ENCODE data around the gene SPECC1L.
"Not testable (repeated sequence)": the region's sequence is repeated elsewhere in the genome, so short reads cannot be mapped to it uniquely, and the experiment has no call there.

SPECC1L gene

GRCh38 chr22:24244144-24244787 lies 26.4 kb upstream of the SPECC1L start:
- WGBS (ENCODE audit: extremely low coverage, insufficient coverage, insufficient read length): no CpG with 5 or more reads among the region's 19 CpGs
- H3K4me1 ChIP-seq (ENCODE audit: control insufficient read depth in 1 of 2, insufficient read depth in 2 of 2, low read length in 2 of 2): peaks cover 32 to 35% of the 10 kb centered on the region in 2 experiments

GRCh38 chr22:24245030-24245431 lies 25.6 kb upstream of the SPECC1L start, which contains the start of gene GGT5:
Gene GGT5 (minus strand): TSS chr22:24245082. CDS start chr22:24244725, 357 bp downstream.
- not testable (repeated sequence) for H3K9ac ChIP-seq (ENCODE audit: low read length); H3K79me2 ChIP-seq (ENCODE audit: control insufficient read depth, insufficient read depth, low read length, poor library complexity); H3K36me3 ChIP-seq (ENCODE audit: control insufficient read depth in 1 of 2, insufficient read depth in 2 of 2, low read length in 2 of 2); H3K4me2 ChIP-seq (ENCODE audit: low read length); H4K12ac ChIP-seq (ENCODE audit: low read depth, low read length); H3K27me3 ChIP-seq (ENCODE audit: insufficient read depth, low read length); H3K23ac ChIP-seq (ENCODE audit: low read length); DNase-seq; H3K9me3 ChIP-seq (ENCODE audit: insufficient read depth, low read depth, low read length)
- peak within 1 kb of the TSS; percentile 29 for H2BK120ac ChIP-seq (ENCODE audit: insufficient read depth, low read length, poor library complexity)
- H2BK5ac ChIP-seq (ENCODE audit: low read depth, low read length, poor library complexity): peak within 1 kb of the TSS; percentile 32
- WGBS (ENCODE audit: extremely low coverage, insufficient coverage, insufficient read length): no CpG with 5 or more reads among the region's 12 CpGs
- H2AFZ ChIP-seq (ENCODE audit: insufficient read depth, low read length, poor library complexity): peak within 1 kb of the TSS; percentile 20
- H3K27ac ChIP-seq (ENCODE audit: low read depth, low read length): peak within 1 kb of the TSS; percentile 60
- peaks cover 25% of the 10 kb centered on the region for H3K79me1 ChIP-seq (ENCODE audit: low read length)
- H4K8ac ChIP-seq (ENCODE audit: low read depth, low read length): peak within 1 kb of the TSS; percentile 56
- peak within 1 kb of the TSS; percentile 53 for H3K18ac ChIP-seq (ENCODE audit: low read length)
- peak within 1 kb of the TSS; percentile 75 for H4K91ac ChIP-seq (ENCODE audit: low read depth, low read length)
- H3K4me3 ChIP-seq (ENCODE audit: low read depth, low read length): peak within 1 kb of the TSS; percentile 37
- peak within 1 kb of the TSS; percentile 37 for H3K4ac ChIP-seq (ENCODE audit: low read depth, low read length)
- H2AK5ac ChIP-seq (ENCODE audit: low read length): peak within 1 kb of the TSS; percentile 23
- peak within 1 kb of the TSS; percentile 56 for H3K14ac ChIP-seq (ENCODE audit: low read length)
- peak within 1 kb of the TSS; percentile 44 for H2BK12ac ChIP-seq (ENCODE audit: low read length)
- H3K4me1 ChIP-seq (ENCODE audit: control insufficient read depth in 1 of 2, insufficient read depth in 2 of 2, low read length in 2 of 2): peaks cover 32 to 35% of the 10 kb centered on the region in 2 experiments

More at GRCh38 chr22:24244144-24244787, 26.4 kb upstream of the SPECC1L start:
- H3K4me3 ChIP-seq (ENCODE audit: low read depth, low read length): peak overlapping the region; percentile 37
- peak overlapping the region; percentile 7 for H2BK5ac ChIP-seq (ENCODE audit: low read depth, low read length, poor library complexity)
- H3K27me3 ChIP-seq (ENCODE audit: insufficient read depth, low read length): no peaks in the 10 kb centered on the region
- H3K23ac ChIP-seq (ENCODE audit: low read length): no peak overlapping the region
- peak overlapping the region; percentile 49 for H4K91ac ChIP-seq (ENCODE audit: low read depth, low read length)
- peaks cover 4% of the 10 kb centered on the region for H3K9me3 ChIP-seq (ENCODE audit: insufficient read depth, low read depth, low read length)
- H2AK5ac ChIP-seq (ENCODE audit: low read length): peak overlapping the region; percentile 23
- H3K36me3 ChIP-seq (ENCODE audit: control insufficient read depth in 1 of 2, insufficient read depth in 2 of 2, low read length in 2 of 2): no peaks in the 10 kb centered on the region
- H3K4me2 ChIP-seq (ENCODE audit: low read length): no peak overlapping the region
- H4K8ac ChIP-seq (ENCODE audit: low read depth, low read length): peak overlapping the region; percentile 56
- peak overlapping the region; percentile 20 for H2AFZ ChIP-seq (ENCODE audit: insufficient read depth, low read length, poor library complexity)
- H3K9ac ChIP-seq (ENCODE audit: low read length): no peak overlapping the region
- H3K4ac ChIP-seq (ENCODE audit: low read depth, low read length): no peak overlapping the region
- H2BK12ac ChIP-seq (ENCODE audit: low read length): peak overlapping the region; percentile 44
- no peaks in the 10 kb centered on the region for H3K79me2 ChIP-seq (ENCODE audit: control insufficient read depth, insufficient read depth, low read length, poor library complexity)
- no peak for DNase-seq
- H2BK120ac ChIP-seq (ENCODE audit: insufficient read depth, low read length, poor library complexity): peak overlapping the region; percentile 26
- peak overlapping the region; percentile 31 for H3K27ac ChIP-seq (ENCODE audit: low read depth, low read length)
- H3K14ac ChIP-seq (ENCODE audit: low read length): peak overlapping the region; percentile 56
- no peak overlapping the region for H4K12ac ChIP-seq (ENCODE audit: low read depth, low read length)
- H3K18ac ChIP-seq (ENCODE audit: low read length): peak overlapping the region; percentile 53
- peaks cover 25% of the 10 kb centered on the region for H3K79me1 ChIP-seq (ENCODE audit: low read length)

- WGBS (ENCODE audit: extremely low coverage, insufficient coverage, insufficient read length): no CpG with 5 or more reads among the region's 18 CpGs
- H2BK5ac ChIP-seq (ENCODE audit: low read depth, low read length, poor library complexity): peak overlapping the region; percentile 32
- not testable (repeated sequence) for H3K9ac ChIP-seq (ENCODE audit: low read length)
Observed at GRCh38 chr22:24245584-24246561, 24.8 kb upstream of the SPECC1L start.

GRCh38 chr22:24247011-24247507 lies 23.6 kb upstream of the SPECC1L start:
- peak overlapping the region; percentile 4 for H3K4ac ChIP-seq (ENCODE audit: low read depth, low read length)
- peak overlapping the region; percentile 12 for H3K18ac ChIP-seq (ENCODE audit: low read length)
- peak overlapping the region; percentile 5 for H4K12ac ChIP-seq (ENCODE audit: low read depth, low read length)
- peaks cover 4% of the 10 kb centered on the region for H3K9me3 ChIP-seq (ENCODE audit: insufficient read depth, low read depth, low read length)
- peak overlapping the region; percentile 54 for H2BK120ac ChIP-seq (ENCODE audit: insufficient read depth, low read length, poor library complexity)
- H3K79me2 ChIP-seq (ENCODE audit: control insufficient read depth, insufficient read depth, low read length, poor library complexity): no peaks in the 10 kb centered on the region
- peak overlapping the region; percentile 19 for H3K9ac ChIP-seq (ENCODE audit: low read length)
- peak overlapping the region; percentile 61 for H3K14ac ChIP-seq (ENCODE audit: low read length)
- no peak for DNase-seq
- peak overlapping the region; percentile 68 for H3K27ac ChIP-seq (ENCODE audit: low read depth, low read length)
- H4K91ac ChIP-seq (ENCODE audit: low read depth, low read length): peak overlapping the region; percentile 65
- H3K23ac ChIP-seq (ENCODE audit: low read length): no peak overlapping the region
- no CpG with 5 or more reads among the region's 6 CpGs for WGBS (ENCODE audit: extremely low coverage, insufficient coverage, insufficient read length)
- peaks cover 25% of the 10 kb centered on the region for H3K79me1 ChIP-seq (ENCODE audit: low read length)
- H3K4me1 ChIP-seq (ENCODE audit: control insufficient read depth in 1 of 2, insufficient read depth in 2 of 2, low read length in 2 of 2): peaks cover 31 to 34% of the 10 kb centered on the region in 2 experiments
- H2BK12ac ChIP-seq (ENCODE audit: low read length): peak overlapping the region; percentile 67
- no peaks in the 10 kb centered on the region for H3K27me3 ChIP-seq (ENCODE audit: insufficient read depth, low read length)
- H3K36me3 ChIP-seq (ENCODE audit: control insufficient read depth in 1 of 2, insufficient read depth in 2 of 2, low read length in 2 of 2): no peaks in the 10 kb centered on the region
- H2BK5ac ChIP-seq (ENCODE audit: low read depth, low read length, poor library complexity): peak overlapping the region; percentile 32
- H2AFZ ChIP-seq (ENCODE audit: insufficient read depth, low read length, poor library complexity): no peak overlapping the region
- no peak overlapping the region for H3K4me2 ChIP-seq (ENCODE audit: low read length)
- peak overlapping the region; percentile 59 for H4K8ac ChIP-seq (ENCODE audit: low read depth, low read length)
- H3K4me3 ChIP-seq (ENCODE audit: low read depth, low read length): no peak overlapping the region
- peak overlapping the region; percentile 28 for H2AK5ac ChIP-seq (ENCODE audit: low read length)

More at GRCh38 chr22:24245584-24246561, 24.8 kb upstream of the SPECC1L start:
- Histone ChIP-seq H3K18ac (ENCODE audit: low read length) (peak overlapping the region; percentile 1), H3K14ac (ENCODE audit: low read length) (peak overlapping the region; percentile 16), H3K4ac (ENCODE audit: low read depth, low read length) (peak overlapping the region; percentile 37), H3K27ac (ENCODE audit: low read depth, low read length) (peak overlapping the region; percentile 60), H2AK5ac (ENCODE audit: low read length) (peak overlapping the region; percentile 24), H4K8ac (ENCODE audit: low read depth, low read length) (peak overlapping the region; percentile 2), H3K4me1 (ENCODE audit: control insufficient read depth in 1 of 2, insufficient read depth in 2 of 2, low read length in 2 of 2) (peaks cover 32 to 35% of the 10 kb centered on the region in 2 experiments), H2BK12ac (ENCODE audit: low read length) (peak overlapping the region; percentile 10), H3K79me1 (ENCODE audit: low read length) (peaks cover 25% of the 10 kb centered on the region), H4K91ac (ENCODE audit: low read depth, low read length) (peak overlapping the region; percentile 75), H2BK120ac (ENCODE audit: insufficient read depth, low read length, poor library complexity) (peak overlapping the region; percentile 29)
- H3K9me3 ChIP-seq (ENCODE audit: insufficient read depth, low read depth, low read length); H3K4me3 ChIP-seq (ENCODE audit: low read depth, low read length); H3K36me3 ChIP-seq (ENCODE audit: control insufficient read depth in 1 of 2, insufficient read depth in 2 of 2, low read length in 2 of 2); H3K79me2 ChIP-seq (ENCODE audit: control insufficient read depth, insufficient read depth, low read length, poor library complexity); H2AFZ ChIP-seq (ENCODE audit: insufficient read depth, low read length, poor library complexity); H4K12ac ChIP-seq (ENCODE audit: low read depth, low read length); H3K4me2 ChIP-seq (ENCODE audit: low read length); H3K27me3 ChIP-seq (ENCODE audit: insufficient read depth, low read length); H3K23ac ChIP-seq (ENCODE audit: low read length): not testable (repeated sequence)
- peak; percentile 19 to 61 for DNase-seq

Measured in trophoblast cell (in vitro differentiated cells and primary cell).